Measurements from ENCODE around the gene RAB4A.

GRCh38 chr1:229298420-229298819 is 27.5 kb downstream of the RAB4A start:
- TF ChIP-seq SPI1 (IDR thresholded peaks at IDR 0.05; ENCODE audit: low read depth, low read length) = no peak
- TF ChIP-seq TAF1 (IDR thresholded peaks at IDR 0.05; ENCODE audit: low read depth, low read length) = no peak
- TF ChIP-seq POLR2A (IDR thresholded peaks at IDR 0.05; ENCODE audit: low read depth, low read length) = no peak
- TF ChIP-seq POLR2AphosphoS5 (IDR thresholded peaks at IDR 0.05; ENCODE audit: low read depth, low read length) = no peak
- no peak for TF ChIP-seq PAX5 (IDR thresholded peaks at IDR 0.05; ENCODE audit: insufficient read depth, low read length, severe bottlenecking)
- no peak for TF ChIP-seq POU2F2 (IDR thresholded peaks at IDR 0.05; ENCODE audit: low read depth, low read length)
